ENCODE results near the gene MID1IP1.

- TF ChIP-seq, protein P1, sequence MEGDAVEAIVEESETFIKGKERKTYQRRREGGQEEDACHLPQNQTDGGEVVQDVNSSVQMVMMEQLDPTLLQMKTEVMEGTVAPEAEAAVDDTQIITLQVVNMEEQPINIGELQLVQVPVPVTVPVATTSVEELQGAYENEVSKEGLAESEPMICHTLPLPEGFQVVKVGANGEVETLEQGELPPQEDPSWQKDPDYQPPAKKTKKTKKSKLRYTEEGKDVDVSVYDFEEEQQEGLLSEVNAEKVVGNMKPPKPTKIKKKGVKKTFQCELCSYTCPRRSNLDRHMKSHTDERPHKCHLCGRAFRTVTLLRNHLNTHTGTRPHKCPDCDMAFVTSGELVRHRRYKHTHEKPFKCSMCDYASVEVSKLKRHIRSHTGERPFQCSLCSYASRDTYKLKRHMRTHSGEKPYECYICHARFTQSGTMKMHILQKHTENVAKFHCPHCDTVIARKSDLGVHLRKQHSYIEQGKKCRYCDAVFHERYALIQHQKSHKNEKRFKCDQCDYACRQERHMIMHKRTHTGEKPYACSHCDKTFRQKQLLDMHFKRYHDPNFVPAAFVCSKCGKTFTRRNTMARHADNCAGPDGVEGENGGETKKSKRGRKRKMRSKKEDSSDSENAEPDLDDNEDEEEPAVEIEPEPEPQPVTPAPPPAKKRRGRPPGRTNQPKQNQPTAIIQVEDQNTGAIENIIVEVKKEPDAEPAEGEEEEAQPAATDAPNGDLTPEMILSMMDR (IDR thresholded peaks at IDR 0.05), result no peak
- no peak for TF ChIP-seq POLR2A (IDR thresholded peaks at IDR 0.05)
Observed at GRCh38 chrX:38847903-38848230, 46.6 kb downstream of the MID1IP1 start.
